Gastrocnemius medialis (tissue), 4 donors: ENCODE measurements around the gene ZNF234.

ENCODE experiments used
- POLR2A ChIP-seq, 2 donors: fragments of 450-650 bp; IDR thresholded peaks; one replicate each; pipeline ENCODE4 v1.6.1; 2017; ENCODE audit warnings: antibody characterized with exemption in 2 of 2, mild to moderate bottlenecking in 2 of 2, moderate library complexity in 2 of 2
- TF ChIP-seq, protein P1 (sequence below), 5 experiments: fragments of 450-650 bp in 3 of 5; fragments of 200-600 bp in 2 of 5; sonication (generic) in 2 of 5; IDR thresholded peaks in 4 of 5; conservative IDR thresholded peaks in 1 of 5; 1 replicate in 4 of 5; 2 replicates in 1 of 5; pipeline ENCODE4 v1.5.1; 2016 to 2019; ENCODE audit warnings: antibody characterized with exemption in 5 of 5, mild to moderate bottlenecking in 3 of 5, moderate library complexity in 3 of 5

DNA sequence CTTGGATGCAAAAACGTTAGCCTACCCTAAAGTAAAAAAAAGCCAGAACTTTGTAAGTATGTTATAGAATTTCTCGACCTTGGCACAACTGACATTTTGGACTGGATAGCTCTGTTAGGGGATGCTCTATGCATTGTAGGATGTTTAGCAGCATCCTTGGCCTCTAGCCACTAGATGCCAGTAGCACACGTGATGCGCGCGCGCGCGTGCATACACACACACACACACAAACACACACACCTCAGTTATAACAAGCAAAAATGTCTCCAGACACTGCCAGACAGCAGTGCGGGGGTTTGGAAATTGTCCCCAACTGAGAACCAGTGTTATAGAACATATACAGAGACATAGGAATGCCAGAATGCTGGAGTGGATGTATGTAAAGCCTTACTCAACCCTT lies 40.8 kb downstream of the ZNF234 start:
- TF ChIP-seq, protein P1, sequence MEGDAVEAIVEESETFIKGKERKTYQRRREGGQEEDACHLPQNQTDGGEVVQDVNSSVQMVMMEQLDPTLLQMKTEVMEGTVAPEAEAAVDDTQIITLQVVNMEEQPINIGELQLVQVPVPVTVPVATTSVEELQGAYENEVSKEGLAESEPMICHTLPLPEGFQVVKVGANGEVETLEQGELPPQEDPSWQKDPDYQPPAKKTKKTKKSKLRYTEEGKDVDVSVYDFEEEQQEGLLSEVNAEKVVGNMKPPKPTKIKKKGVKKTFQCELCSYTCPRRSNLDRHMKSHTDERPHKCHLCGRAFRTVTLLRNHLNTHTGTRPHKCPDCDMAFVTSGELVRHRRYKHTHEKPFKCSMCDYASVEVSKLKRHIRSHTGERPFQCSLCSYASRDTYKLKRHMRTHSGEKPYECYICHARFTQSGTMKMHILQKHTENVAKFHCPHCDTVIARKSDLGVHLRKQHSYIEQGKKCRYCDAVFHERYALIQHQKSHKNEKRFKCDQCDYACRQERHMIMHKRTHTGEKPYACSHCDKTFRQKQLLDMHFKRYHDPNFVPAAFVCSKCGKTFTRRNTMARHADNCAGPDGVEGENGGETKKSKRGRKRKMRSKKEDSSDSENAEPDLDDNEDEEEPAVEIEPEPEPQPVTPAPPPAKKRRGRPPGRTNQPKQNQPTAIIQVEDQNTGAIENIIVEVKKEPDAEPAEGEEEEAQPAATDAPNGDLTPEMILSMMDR (IDR thresholded peaks at IDR 0.05 in 4 of 5, conservative IDR thresholded peaks at IDR 0.05 in 1 of 5), result no peak
- TF ChIP-seq POLR2A (IDR thresholded peaks at IDR 0.05), result no peak
